Type B pancreatic cell (in vitro differentiated cells): ENCODE data around the gene TMEM270. TPM values are rescaled to one million over a fixed set of nuclear protein-coding genes. Genes with fewer than 3 reads are reported as not detected.
"Not testable (repeated sequence)": the region's sequence is repeated elsewhere in the genome, so short reads cannot be mapped to it uniquely, and the experiment has no call there.

Source experiments
- DNase-seq: peaks from one replicate; pipeline ENCODE4 v3.0.0; 2021; ENCODE audit warnings: mixed read lengths; ENCODE audit not compliant: unreplicated experiment; ENCODE audit errors: extremely low spot score
- H3K27ac Mint-ChIP-seq: 2 replicates; pipeline ENCODE4 v1.8.0; 2021; ENCODE audit warnings: mild to moderate bottlenecking, mixed read lengths
- H3K27me3 Mint-ChIP-seq: 2 replicates; pipeline ENCODE4 v1.8.0; 2021; ENCODE audit warnings: mixed read lengths
- H3K36me3 Mint-ChIP-seq: 2 replicates; pipeline ENCODE4 v1.8.0; 2021; ENCODE audit warnings: mixed read lengths
- H3K4me1 Mint-ChIP-seq: one replicate; pipeline ENCODE4 v1.8.0; 2021; ENCODE audit warnings: mixed read lengths; ENCODE audit not compliant: unreplicated experiment
- H3K4me3 Mint-ChIP-seq: 2 replicates; pipeline ENCODE4 v1.8.0; 2021; ENCODE audit warnings: mild to moderate bottlenecking, mixed read lengths
- H3K9me3 Mint-ChIP-seq: 2 replicates; pipeline ENCODE4 v1.8.0; 2021; ENCODE audit warnings: mixed read lengths
- CTCF ChIP-seq: fragments of 200-600 bp; sonication (generic); conservative IDR thresholded peaks from 2 replicates; pipeline ENCODE4 v1.5.0; 2021; ENCODE audit warnings: antibody characterized with exemption, mild to moderate bottlenecking
- total RNA-seq: library from RNA; stranded (reverse); gene quantifications from 2 replicates; pipeline ENCODE4 v1.2.1, GENCODE V29; 2021; ENCODE audit warnings: low replicate concordance

The TMEM270 gene
- total RNA-seq, 1 donor from 2014 or later, result not detected

- peaks cover 21% of the 10 kb centered on the region for H3K27me3 Mint-ChIP-seq
- H3K27ac Mint-ChIP-seq, result peak overlapping the region; percentile 100
- no peaks in the 10 kb centered on the region for H3K9me3 Mint-ChIP-seq
- no peak for DNase-seq
- H3K4me3 Mint-ChIP-seq, result peak overlapping the region; percentile 95
- no peak for TF ChIP-seq CTCF
- H3K36me3 Mint-ChIP-seq, result peaks cover 3% of the 10 kb centered on the region
- H3K4me1 Mint-ChIP-seq, result peaks cover 34% of the 10 kb centered on the region
Measured at GRCh38 chr7:73831584-73831833, 29.4 kb upstream of the TMEM270 start.

GRCh38 chr7:73831834-73832651 lies 28.9 kb upstream of the TMEM270 start:
- Mint-ChIP-seq H3K4me1 (peaks cover 29% of the 10 kb centered on the region), H3K27me3 (peaks cover 21% of the 10 kb centered on the region), H3K27ac (peak overlapping the region; percentile 100), H3K36me3 (peaks cover 3% of the 10 kb centered on the region), H3K4me3 (peak overlapping the region; percentile 95), H3K9me3 (no peaks in the 10 kb centered on the region)
- peak; percentile 81 for DNase-seq
- no peak for TF ChIP-seq CTCF

GRCh38 chr7:73832806-73833205 lies 28.2 kb upstream of the TMEM270 start:
- Mint-ChIP-seq H3K27ac (peak overlapping the region; percentile 100), H3K4me1 (peaks cover 21% of the 10 kb centered on the region), H3K9me3 (no peaks in the 10 kb centered on the region), H3K27me3 (peaks cover 21% of the 10 kb centered on the region), H3K36me3 (peaks cover 3% of the 10 kb centered on the region), H3K4me3 (peak overlapping the region; percentile 95)
- no peak for DNase-seq
- no peak for TF ChIP-seq CTCF

- peaks cover 3% of the 10 kb centered on the region for H3K36me3 Mint-ChIP-seq
- H3K27me3 Mint-ChIP-seq, result peaks cover 21% of the 10 kb centered on the region
- TF ChIP-seq CTCF, result no peak
- H3K9me3 Mint-ChIP-seq, result no peaks in the 10 kb centered on the region
- peak overlapping the region; percentile 100 for H3K27ac Mint-ChIP-seq
- no peak for DNase-seq
- H3K4me3 Mint-ChIP-seq, result peak overlapping the region; percentile 95
- peaks cover 17% of the 10 kb centered on the region for H3K4me1 Mint-ChIP-seq
Measured at GRCh38 chr7:73833251-73833919, 27.6 kb upstream of the TMEM270 start.

GRCh38 chr7:73834626-73835191 lies 26.2 kb upstream of the TMEM270 start:
- peak overlapping the region; percentile 95 for H3K4me3 Mint-ChIP-seq
- peaks cover 21% of the 10 kb centered on the region for H3K27me3 Mint-ChIP-seq
- H3K36me3 Mint-ChIP-seq, result peaks cover 3% of the 10 kb centered on the region
- H3K9me3 Mint-ChIP-seq, result no peaks in the 10 kb centered on the region
- H3K27ac Mint-ChIP-seq, result peak overlapping the region; percentile 100
- peaks cover 10% of the 10 kb centered on the region for H3K4me1 Mint-ChIP-seq
- no peak for DNase-seq
- no peak for TF ChIP-seq CTCF

- H3K27ac Mint-ChIP-seq, H3K36me3 Mint-ChIP-seq, H3K4me3 Mint-ChIP-seq, H3K4me1 Mint-ChIP-seq, DNase-seq, H3K9me3 Mint-ChIP-seq: not testable (repeated sequence)
- H3K27me3 Mint-ChIP-seq, result peaks cover 11% of the 10 kb centered on the region
Measured at GRCh38 chr7:73837167-73837566, 23.8 kb upstream of the TMEM270 start.
